ENCODE results near the gene IL1RAPL1. TPM values are rescaled to one million over a fixed set of nuclear protein-coding genes. Genes with fewer than 3 reads are reported as not detected.

Gene IL1RAPL1
- total RNA-seq, 2 donors from 2014 or later = 0.66 to 1.1 TPM

DNA sequence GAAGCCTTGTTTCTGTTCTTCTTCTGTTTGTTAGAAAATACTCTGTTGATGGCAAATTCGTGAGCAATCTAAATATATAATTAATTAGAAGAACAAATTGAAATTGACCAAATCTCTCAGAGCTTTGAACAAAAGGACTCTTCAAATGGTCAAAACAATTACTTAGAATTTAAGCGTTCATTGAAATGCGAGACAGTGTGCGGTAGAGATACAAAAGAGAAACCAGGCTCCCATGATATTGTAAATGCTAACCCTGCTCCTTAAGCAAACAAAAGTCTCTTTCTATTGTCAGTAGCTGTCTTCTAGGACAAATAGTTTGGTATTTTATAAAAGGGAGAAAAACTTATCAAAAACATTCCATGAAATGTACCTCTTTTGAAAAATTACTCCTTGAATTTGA, 1174.8 kb downstream of the IL1RAPL1 start:
- H3K9me3 ChIP-seq (ENCODE audit: control insufficient read depth, low read length) = no peaks in the 10 kb centered on the region
- Mint-ChIP-seq H3K36me3 (ENCODE audit: low read depth) (no peaks in the 10 kb centered on the region), H3K27me3 (ENCODE audit: insufficient read depth) (no peaks in the 10 kb centered on the region), H3K4me1 (peaks cover 9% of the 10 kb centered on the region), H3K4me3 (no peak overlapping the region), H3K27ac (no peak overlapping the region), H3K9me3 (no peaks in the 10 kb centered on the region)
- H3K4me3 ChIP-seq (ENCODE audit: low read length) = no peak overlapping the region
- H3K36me3 ChIP-seq (ENCODE audit: control insufficient read depth, insufficient read depth, low read length) = no peaks in the 10 kb centered on the region
- DNase-seq = no peak
- no peaks in the 10 kb centered on the region for H3K27me3 ChIP-seq (ENCODE audit: control insufficient read depth, insufficient read depth, low read length, poor library complexity, severe bottlenecking)
- H3K9ac ChIP-seq (ENCODE audit: extremely low read depth, low read length, poor library complexity, severe bottlenecking) = no peak overlapping the region
- no peaks in the 10 kb centered on the region for H3K4me1 ChIP-seq (ENCODE audit: control insufficient read depth, insufficient read depth, low read length)
- H3K27ac ChIP-seq (ENCODE audit: low read depth, low read length) = no peak overlapping the region
- 78% methylated on average over 3 of the region's 4 CpGs; no CpG with 5 or more reads in 1 of the 2 experiments for WGBS, 2 experiments (ENCODE audit: insufficient coverage in 1 of 2, insufficient read length in 1 of 2)
- TF ChIP-seq, protein P1, sequence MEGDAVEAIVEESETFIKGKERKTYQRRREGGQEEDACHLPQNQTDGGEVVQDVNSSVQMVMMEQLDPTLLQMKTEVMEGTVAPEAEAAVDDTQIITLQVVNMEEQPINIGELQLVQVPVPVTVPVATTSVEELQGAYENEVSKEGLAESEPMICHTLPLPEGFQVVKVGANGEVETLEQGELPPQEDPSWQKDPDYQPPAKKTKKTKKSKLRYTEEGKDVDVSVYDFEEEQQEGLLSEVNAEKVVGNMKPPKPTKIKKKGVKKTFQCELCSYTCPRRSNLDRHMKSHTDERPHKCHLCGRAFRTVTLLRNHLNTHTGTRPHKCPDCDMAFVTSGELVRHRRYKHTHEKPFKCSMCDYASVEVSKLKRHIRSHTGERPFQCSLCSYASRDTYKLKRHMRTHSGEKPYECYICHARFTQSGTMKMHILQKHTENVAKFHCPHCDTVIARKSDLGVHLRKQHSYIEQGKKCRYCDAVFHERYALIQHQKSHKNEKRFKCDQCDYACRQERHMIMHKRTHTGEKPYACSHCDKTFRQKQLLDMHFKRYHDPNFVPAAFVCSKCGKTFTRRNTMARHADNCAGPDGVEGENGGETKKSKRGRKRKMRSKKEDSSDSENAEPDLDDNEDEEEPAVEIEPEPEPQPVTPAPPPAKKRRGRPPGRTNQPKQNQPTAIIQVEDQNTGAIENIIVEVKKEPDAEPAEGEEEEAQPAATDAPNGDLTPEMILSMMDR (conservative IDR thresholded peaks at IDR 0.05) = no peak

DNA sequence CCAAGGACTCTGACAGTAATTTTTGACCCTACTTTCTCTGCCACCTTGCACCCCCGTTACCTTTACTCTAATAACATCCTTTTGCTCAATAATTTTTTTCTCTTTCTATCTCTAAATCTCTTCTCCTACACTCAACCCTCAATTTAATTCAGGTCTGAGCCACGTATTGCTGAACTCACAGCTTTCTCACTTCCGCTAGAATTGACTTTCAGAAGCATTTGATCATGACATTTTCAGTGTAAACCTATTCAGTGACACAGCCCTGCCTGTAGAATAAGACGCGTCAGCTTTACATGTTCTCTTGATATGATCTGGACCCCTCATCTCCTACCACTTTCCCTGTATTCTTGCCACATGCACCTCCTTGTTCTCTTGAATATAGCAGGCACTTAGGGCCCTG, 1188.6 kb downstream of the IL1RAPL1 start:
- Histone ChIP-seq H3K9me3 (ENCODE audit: control insufficient read depth, low read length) (no peaks in the 10 kb centered on the region), H3K27me3 (ENCODE audit: control insufficient read depth, insufficient read depth, low read length, poor library complexity, severe bottlenecking) (no peaks in the 10 kb centered on the region), H3K4me1 (ENCODE audit: control insufficient read depth, insufficient read depth, low read length) (no peaks in the 10 kb centered on the region), H3K4me3 (ENCODE audit: low read length) (no peak overlapping the region), H3K36me3 (ENCODE audit: control insufficient read depth, insufficient read depth, low read length) (no peaks in the 10 kb centered on the region), H3K27ac (ENCODE audit: low read depth, low read length) (no peak overlapping the region), H3K9ac (ENCODE audit: extremely low read depth, low read length, poor library complexity, severe bottlenecking) (no peak overlapping the region)
- 84 to 88% methylated on average over 3 to 5 of the region's 5 CpGs for WGBS, 2 experiments (ENCODE audit: insufficient coverage in 1 of 2, insufficient read length in 1 of 2)
- no peak for DNase-seq
- Mint-ChIP-seq H3K9me3 (no peaks in the 10 kb centered on the region), H3K27ac (no peak overlapping the region), H3K4me1 (peaks cover 4% of the 10 kb centered on the region), H3K4me3 (no peak overlapping the region), H3K36me3 (ENCODE audit: low read depth) (no peaks in the 10 kb centered on the region), H3K27me3 (ENCODE audit: insufficient read depth) (no peaks in the 10 kb centered on the region)
- TF ChIP-seq, protein P1 (conservative IDR thresholded peaks at IDR 0.05) = no peak

DNA sequence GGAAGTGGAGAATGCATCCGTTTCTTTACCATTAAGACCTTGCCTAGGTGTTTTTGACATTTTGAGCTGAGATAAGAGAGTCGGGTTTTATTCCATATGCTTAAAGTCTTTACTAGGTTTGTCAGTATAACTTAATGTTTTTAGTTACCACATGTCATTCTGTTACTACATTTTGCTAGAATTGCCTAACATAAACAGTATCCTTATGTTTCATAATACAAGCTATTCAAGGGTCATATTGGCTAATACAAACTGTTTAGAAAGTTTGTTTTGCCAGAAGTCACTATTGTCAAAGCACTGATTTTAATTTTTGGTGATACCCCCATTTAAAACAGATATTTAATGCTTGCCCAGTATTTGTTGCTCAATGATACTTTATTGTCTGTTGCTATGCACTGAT, 1200.4 kb downstream of the IL1RAPL1 start:
- no peaks in the 10 kb centered on the region for H3K4me1 ChIP-seq (ENCODE audit: control insufficient read depth, insufficient read depth, low read length)
- Mint-ChIP-seq H3K9me3 (no peaks in the 10 kb centered on the region), H3K27me3 (ENCODE audit: insufficient read depth) (no peaks in the 10 kb centered on the region), H3K36me3 (ENCODE audit: low read depth) (no peaks in the 10 kb centered on the region), H3K4me1 (no peaks in the 10 kb centered on the region), H3K27ac (no peak overlapping the region), H3K4me3 (no peak overlapping the region)
- no peaks in the 10 kb centered on the region for H3K27me3 ChIP-seq (ENCODE audit: control insufficient read depth, insufficient read depth, low read length, poor library complexity, severe bottlenecking)
- 83 to 91% methylated on average over 1 of the region's 2 CpGs for WGBS, 2 experiments (ENCODE audit: insufficient coverage in 1 of 2, insufficient read length in 1 of 2)
- no peak for DNase-seq
- H3K4me3 ChIP-seq (ENCODE audit: low read length) = no peak overlapping the region
- H3K9ac ChIP-seq (ENCODE audit: extremely low read depth, low read length, poor library complexity, severe bottlenecking) = no peak overlapping the region
- H3K36me3 ChIP-seq (ENCODE audit: control insufficient read depth, insufficient read depth, low read length) = no peaks in the 10 kb centered on the region
- no peaks in the 10 kb centered on the region for H3K9me3 ChIP-seq (ENCODE audit: control insufficient read depth, low read length)
- TF ChIP-seq, protein P1 (conservative IDR thresholded peaks at IDR 0.05) = no peak
- no peak overlapping the region for H3K27ac ChIP-seq (ENCODE audit: low read depth, low read length)
